HCT116 (cell line): ENCODE results near the gene OGFOD2.

Experiments
- CTCF ChIP-seq, 3 experiments: fragments of 200-600 bp in 1 of 3; sonication (generic) in 1 of 3; IDR thresholded peaks in 2 of 3; conservative IDR thresholded peaks in 1 of 3; 2 replicates each; pipeline ENCODE4 v1.5.1; 2012 to 2017; ENCODE audit warnings: low read depth in 2 of 3, low read length in 2 of 3, antibody characterized with exemption in 1 of 3, borderline replicate concordance in 1 of 3, control low read depth in 1 of 3, mild to moderate bottlenecking in 1 of 3, mixed read lengths in 1 of 3, mixed run types in 1 of 3, moderate library complexity in 1 of 3; ENCODE audit not compliant: insufficient read depth in 1 of 3
- EZH2 ChIP-seq: fragments of 200-600 bp; sonication (generic); IDR thresholded peaks from 2 replicates; pipeline ENCODE4 v1.6.1; 2017; ENCODE audit warnings: antibody characterized with exemption, mixed run types
- POLR2AphosphoS5 ChIP-seq: IDR thresholded peaks from 2 replicates; pipeline ENCODE4 v1.6.1; 2011; ENCODE audit warnings: mild to moderate bottlenecking, low read depth, low read length, moderate library complexity
- ZNF274 ChIP-seq: fragments of 200-500 bp; sonication (Bioruptor generic); IDR thresholded peaks from 2 replicates; pipeline ENCODE4 v1.6.1; 2014; ENCODE audit warnings: mild to moderate bottlenecking, low read depth, low read length, inconsistent platforms

GRCh38 chr12:122958198-122958888 is 16.7 kb upstream of the OGFOD2 start:
- TF ChIP-seq POLR2AphosphoS5 (no peak), CTCF (IDR thresholded peaks at IDR 0.05 in 2 of 3, conservative IDR thresholded peaks at IDR 0.05 in 1 of 3; ENCODE audit: borderline replicate concordance in 1 of 3, insufficient read depth in 1 of 3, low read depth in 2 of 3, low read length in 2 of 3) (no peak), EZH2 (no peak), ZNF274 (no peak)
